GM12874 (cell line): Measurements from ENCODE around the gene GABPA.

Source experiments
- TF ChIP-seq, protein P1 (sequence below): IDR thresholded peaks from 2 replicates; pipeline ENCODE4 v1.5.1; 2011; ENCODE audit warnings: low read depth, mild to moderate bottlenecking, control low read depth, low read length, moderate library complexity; ENCODE audit not compliant: insufficient read depth

Gene GABPA

DNA sequence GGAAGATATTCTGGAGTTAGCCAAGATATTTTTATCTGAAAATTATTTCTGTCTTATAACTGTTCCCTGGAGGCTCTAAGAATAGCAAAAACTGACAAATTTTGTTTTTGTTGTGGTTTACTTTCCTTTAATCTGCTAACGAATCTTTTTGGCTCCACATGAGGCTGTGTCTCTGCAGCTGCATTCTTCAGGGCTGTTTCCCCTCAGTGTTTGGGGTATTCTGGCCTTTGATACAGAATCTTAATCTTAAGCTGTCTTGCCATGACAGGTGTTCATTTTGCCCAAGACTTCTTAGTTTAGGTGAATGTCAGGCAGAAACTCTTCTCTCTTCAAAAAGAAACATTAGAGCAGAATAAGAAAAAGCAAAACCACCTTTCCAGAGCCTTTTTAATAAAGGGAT, 83.8 kb downstream of the GABPA start:
- TF ChIP-seq, protein P1, sequence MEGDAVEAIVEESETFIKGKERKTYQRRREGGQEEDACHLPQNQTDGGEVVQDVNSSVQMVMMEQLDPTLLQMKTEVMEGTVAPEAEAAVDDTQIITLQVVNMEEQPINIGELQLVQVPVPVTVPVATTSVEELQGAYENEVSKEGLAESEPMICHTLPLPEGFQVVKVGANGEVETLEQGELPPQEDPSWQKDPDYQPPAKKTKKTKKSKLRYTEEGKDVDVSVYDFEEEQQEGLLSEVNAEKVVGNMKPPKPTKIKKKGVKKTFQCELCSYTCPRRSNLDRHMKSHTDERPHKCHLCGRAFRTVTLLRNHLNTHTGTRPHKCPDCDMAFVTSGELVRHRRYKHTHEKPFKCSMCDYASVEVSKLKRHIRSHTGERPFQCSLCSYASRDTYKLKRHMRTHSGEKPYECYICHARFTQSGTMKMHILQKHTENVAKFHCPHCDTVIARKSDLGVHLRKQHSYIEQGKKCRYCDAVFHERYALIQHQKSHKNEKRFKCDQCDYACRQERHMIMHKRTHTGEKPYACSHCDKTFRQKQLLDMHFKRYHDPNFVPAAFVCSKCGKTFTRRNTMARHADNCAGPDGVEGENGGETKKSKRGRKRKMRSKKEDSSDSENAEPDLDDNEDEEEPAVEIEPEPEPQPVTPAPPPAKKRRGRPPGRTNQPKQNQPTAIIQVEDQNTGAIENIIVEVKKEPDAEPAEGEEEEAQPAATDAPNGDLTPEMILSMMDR: no peak
